DMS114 treated with DMSO at 0.1 percent for 48 hours (cell line): ENCODE results near the gene MLYCD.

Experiments used
- DNase-seq: peaks from one replicate; lab custom pipeline; 2025; ENCODE audit not compliant: unreplicated experiment; lab: John Stamatoyannopoulos, UW

MLYCD gene

GRCh38 chr16:83898463-83899271 lies at the start of gene MLYCD:
Gene MLYCD, plus strand, starts transcription at chr16:83899115. Its CDS starts 30 bp downstream, at chr16:83899145.
- peak; percentile 38 for DNase-seq

- DNase-seq: no peak
Observed at GRCh38 chr16:83849421-83849820, 49.5 kb upstream of the MLYCD start.

GRCh38 chr16:83850947-83851346 lies 48.0 kb upstream of the MLYCD start:
- DNase-seq: no peak

GRCh38 chr16:83851473-83851872 lies 47.4 kb upstream of the MLYCD start:
- no peak for DNase-seq

- no peak for DNase-seq
Observed at GRCh38 chr16:83852774-83853173, 46.1 kb upstream of the MLYCD start.

- no peak for DNase-seq
Observed at GRCh38 chr16:83853834-83854233, 45.1 kb upstream of the MLYCD start.

- no peak for DNase-seq
Observed at GRCh38 chr16:83854420-83854819, 44.5 kb upstream of the MLYCD start.

GRCh38 chr16:83856792-83857191 lies 42.1 kb upstream of the MLYCD start:
- no peak for DNase-seq

GRCh38 chr16:83859265-83859664 lies 39.6 kb upstream of the MLYCD start:
- no peak for DNase-seq

- no peak for DNase-seq
Observed at GRCh38 chr16:83862661-83863060, 36.3 kb upstream of the MLYCD start.

GRCh38 chr16:83863682-83864081 lies 35.2 kb upstream of the MLYCD start:
- DNase-seq: no peak

GRCh38 chr16:83870830-83871229 lies 28.1 kb upstream of the MLYCD start:
- DNase-seq: no peak

- peak; percentile 31 for DNase-seq
Observed at GRCh38 chr16:83878838-83879237, 20.1 kb upstream of the MLYCD start.

- DNase-seq: no peak
Observed at GRCh38 chr16:83882163-83882885, 16.6 kb upstream of the MLYCD start.

GRCh38 chr16:83886199-83886971 lies 12.5 kb upstream of the MLYCD start:
- no peak for DNase-seq

GRCh38 chr16:83887080-83887479 lies 11.8 kb upstream of the MLYCD start:
- no peak for DNase-seq

- no peak for DNase-seq
Observed at GRCh38 chr16:83887564-83887963, 11.4 kb upstream of the MLYCD start.

- no peak for DNase-seq
Observed at GRCh38 chr16:83888672-83889044, 10.3 kb upstream of the MLYCD start.

- DNase-seq: no peak
Observed at GRCh38 chr16:83890359-83890758, 8.6 kb upstream of the MLYCD start.

GRCh38 chr16:83891742-83892141 lies 7.2 kb upstream of the MLYCD start:
- no peak for DNase-seq

GRCh38 chr16:83895243-83895642 lies 3.7 kb upstream of the MLYCD start:
- DNase-seq: no peak

GRCh38 chr16:83895942-83896341 lies 3.0 kb upstream of the MLYCD start:
- no peak for DNase-seq
